GM21390 (cell line): ENCODE results near the gene TMEM183A.
"Not testable (repeated sequence)": the region's sequence is repeated elsewhere in the genome, so short reads cannot be mapped to it uniquely, and the experiment has no call there.

ENCODE experiments used
- ATAC-seq: cut with Tn5 transposase; IDR thresholded peaks from one replicate; pipeline ENCODE4 v1.9.1; 2021; ENCODE audit not compliant: unreplicated experiment

Gene TMEM183A

DNA sequence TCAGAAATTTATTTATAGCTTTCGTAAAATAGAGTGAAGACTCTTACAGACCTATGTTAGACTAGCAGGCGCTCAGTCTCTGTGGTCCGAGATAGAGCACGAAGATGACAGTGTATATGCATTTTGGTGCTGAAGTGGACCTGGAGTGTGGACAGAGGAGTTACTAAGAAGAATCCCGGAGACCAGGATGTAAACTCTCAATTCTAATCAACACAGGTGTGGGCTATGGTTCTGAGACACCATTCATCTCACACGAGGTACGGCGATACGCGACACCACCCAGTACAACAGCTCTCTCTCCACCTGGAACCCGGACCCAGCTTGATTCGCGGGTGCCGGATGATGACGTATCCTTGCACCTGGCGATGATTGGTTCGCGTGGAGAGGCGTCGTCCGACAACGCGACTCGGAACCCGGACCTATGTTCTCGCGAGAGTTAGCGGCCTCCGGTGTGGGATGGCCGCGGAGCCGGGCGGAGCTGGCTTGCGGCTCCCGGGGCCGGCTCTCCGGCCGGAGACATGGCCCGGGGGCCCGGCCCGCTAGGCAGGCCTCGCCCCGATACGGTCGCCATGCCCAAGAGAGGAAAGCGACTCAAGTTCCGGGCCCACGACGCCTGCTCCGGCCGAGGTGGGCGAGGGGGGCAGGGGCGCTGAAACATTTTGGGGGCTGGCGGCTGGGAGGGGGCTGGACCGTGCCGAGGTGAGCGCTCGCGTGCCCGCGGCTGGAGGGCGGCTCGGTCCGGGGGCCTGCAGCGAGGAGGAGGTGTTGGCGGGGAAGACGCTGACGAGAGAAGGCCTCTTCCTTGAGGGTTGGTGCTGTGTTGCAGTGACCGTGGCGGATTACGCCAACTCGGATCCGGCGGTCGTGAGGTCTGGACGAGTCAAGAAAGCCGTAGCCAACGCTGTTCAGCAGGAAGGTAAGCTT is at the start of gene TMEM183A:
TSS of gene TMEM183A (plus strand) at position 427 of the 924 bp plus-strand sequence. CDS start at position 519, 92 bp downstream.
- peak; percentile 87 for ATAC-seq

GRCh38 chr1:202957733-202958543 is 49.2 kb upstream of the TMEM183A start, which contains the start of gene ADIPOR1:
Gene ADIPOR1, minus strand, starts transcription at chr1:202958312. Its CDS starts 7,242 bp downstream, at chr1:202951070.
- peak; percentile 97 for ATAC-seq

DNA sequence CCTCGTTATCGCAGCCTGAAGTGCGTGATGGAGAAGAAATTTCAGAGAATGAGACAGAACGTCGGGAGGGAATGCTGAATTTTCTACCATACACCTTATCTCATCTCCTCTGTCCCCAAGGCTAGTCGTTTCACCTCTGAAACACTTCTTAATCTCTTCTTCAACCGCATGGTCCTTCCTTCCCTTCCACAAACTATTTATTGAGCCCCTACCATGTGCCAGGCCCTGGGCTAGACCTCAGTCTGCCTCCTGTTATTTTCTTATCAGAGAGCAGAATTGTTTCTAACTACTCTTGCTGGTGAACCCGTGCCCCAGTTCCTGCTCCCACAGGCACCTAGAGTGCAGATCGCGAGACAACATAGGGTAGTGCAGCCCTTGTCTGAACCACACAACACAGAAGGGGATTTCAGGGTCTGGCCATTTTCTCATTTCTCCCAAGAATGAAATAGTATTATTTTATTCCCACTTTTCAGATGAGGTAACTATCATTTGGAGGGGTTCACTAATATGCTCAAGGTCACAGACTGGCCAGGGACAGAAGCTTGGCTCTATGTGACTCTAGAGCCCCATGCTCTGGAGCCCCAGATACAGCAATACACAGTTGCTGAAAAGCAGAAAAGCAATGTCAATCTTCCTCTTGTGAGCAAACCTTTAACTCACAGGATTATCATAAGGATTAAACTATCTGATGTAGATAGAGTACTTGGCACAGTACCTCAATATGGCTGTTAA is 48.5 kb upstream of the TMEM183A start:
- ATAC-seq = peak; percentile 5

DNA sequence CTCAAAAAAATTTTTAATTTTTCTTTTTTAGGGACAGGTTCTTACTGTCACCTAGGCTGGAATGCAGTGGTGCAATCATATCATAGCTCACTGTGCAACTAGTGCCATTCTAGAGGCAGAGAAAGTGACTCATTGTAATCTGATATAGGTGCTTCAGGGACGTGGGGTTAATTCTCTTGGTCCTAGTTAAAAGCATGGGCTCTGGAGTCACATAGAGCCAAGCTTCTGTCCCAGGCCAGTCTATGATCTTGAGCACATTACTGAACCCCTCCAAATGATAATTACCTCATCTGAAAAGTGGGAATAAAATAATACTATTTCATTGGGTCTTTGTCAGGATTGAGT is 47.9 kb upstream of the TMEM183A start:
- no peak for ATAC-seq

GRCh38 chr1:202961220-202961880 is 45.8 kb upstream of the TMEM183A start:
- ATAC-seq = no peak

DNA sequence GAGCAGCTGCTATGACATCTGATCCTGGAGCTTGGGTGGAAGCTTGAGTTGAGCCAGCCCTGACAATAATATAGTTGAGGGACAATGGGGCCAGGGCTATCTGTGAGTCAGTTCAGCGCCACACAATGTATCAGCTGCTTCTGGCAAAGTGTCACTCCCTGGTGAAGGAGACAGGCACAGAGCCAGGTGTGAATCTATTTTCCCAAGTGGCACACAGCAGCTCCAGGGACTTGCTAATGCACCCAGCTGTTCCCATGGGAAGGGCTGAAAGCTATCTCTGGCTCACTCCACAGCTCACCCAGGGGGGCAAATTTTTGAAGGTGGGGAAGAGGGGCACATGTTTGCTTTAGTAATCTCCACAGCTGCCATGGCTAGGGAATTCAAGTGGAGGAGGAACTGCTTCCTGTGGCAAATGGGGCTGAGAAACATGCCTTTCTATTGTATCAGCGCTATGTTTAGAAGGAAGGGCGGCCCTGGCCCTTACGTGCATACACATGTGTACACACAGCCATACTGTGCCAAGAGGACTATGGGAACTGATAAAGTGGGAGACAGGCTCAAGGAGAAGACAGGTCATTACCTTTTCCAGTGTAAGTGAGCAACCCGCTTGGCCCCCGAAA is 42.3 kb upstream of the TMEM183A start:
- no peak for ATAC-seq

- ATAC-seq = no peak
Measured at GRCh38 chr1:202965422-202965821, 41.8 kb upstream of the TMEM183A start.

DNA sequence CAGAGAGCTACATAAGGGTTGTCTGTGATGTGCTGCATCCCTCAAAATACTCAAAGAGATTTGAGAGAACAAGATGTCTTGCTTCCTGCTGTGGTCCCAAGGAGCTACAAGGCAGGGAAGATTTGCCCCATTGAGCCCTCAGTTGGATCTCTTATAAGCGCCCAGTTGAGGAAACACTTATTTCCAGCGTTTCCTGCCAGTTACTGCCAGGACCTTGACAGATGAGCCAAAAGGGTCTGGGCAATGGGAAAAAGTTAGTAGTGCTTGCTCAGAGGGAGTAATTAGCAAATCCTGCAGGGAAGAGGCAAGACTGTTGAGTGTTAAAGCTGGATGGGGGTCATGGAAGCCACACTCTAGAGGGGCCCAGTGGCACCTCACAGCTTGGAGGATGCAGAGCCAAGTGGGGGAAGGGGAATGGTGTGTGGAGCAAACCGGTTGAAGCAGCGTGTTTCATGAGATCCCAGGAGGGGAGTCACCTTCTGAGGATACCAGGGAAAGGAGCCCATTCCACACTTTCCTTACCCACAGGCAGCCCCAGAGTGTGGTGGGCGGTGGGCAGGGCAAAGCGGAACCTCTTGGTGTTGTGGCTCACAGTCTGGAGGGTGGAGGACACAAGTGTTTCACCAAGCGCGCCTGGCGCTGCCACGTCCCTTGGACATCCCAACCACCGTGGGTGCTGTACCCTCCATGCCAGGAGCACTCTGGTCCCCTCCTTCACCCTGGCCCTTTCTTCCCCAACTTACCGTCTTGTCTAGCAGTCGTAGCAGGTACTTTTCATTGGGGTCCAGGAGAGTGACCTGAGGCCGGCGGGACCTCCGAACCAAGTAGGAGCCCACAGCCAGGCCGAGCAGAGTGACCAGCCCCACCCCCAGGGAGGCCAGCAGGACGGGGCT is 40.9 kb upstream of the TMEM183A start:
- ATAC-seq = no peak

DNA sequence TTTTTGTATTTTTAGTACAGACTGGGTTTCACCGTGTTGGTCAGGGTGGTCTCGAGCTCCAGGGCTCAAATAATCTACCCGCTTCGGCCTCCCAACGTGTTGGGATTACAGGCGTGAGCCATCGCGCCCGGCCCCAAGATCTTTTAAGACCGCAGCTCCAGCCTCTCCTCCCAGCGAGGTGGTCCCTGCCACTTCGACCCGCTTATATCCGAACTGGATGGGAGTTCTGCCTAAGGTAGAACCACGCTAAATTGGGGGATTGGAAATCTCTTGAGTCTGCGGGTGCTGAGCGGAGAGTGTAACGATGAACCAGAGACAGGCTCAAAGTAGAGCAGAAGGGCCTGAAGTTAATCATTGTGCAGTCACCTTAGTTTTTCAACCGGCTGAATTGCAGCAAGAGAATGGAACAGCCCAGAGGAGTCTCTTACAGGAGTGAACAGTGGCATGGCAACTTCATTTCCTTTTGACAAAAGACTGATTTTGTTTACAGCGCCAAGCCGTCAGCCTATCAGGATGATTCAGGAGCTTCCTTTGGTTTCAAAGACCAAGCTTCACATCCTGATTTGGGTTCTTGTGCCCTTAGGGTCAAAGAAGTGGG is 39.4 kb upstream of the TMEM183A start:
- peak; percentile 1 for ATAC-seq

- ATAC-seq = no peak
Measured at GRCh38 chr1:202968351-202968750, 38.8 kb upstream of the TMEM183A start.

GRCh38 chr1:202968895-202969295 is 38.3 kb upstream of the TMEM183A start:
- ATAC-seq = peak; percentile 52

DNA sequence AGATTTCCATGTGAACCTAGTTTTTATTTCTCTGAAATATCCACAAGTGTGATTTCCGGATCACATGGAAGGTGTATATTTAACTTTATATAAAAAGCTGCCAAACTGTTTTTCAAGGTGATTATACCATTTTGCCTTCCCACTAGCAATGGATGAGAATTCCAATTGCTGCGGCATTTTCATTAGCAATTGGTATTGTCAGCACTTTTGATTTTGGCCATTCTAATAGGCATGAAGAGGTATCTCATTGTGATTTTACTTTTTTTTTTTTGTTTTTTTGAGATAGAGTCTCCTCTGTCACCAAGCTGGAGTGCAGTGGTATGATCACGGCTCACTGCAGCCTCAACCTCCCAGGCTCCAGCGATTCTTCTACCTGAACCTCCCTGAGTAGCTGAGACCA is 35.1 kb upstream of the TMEM183A start:
- no peak for ATAC-seq

DNA sequence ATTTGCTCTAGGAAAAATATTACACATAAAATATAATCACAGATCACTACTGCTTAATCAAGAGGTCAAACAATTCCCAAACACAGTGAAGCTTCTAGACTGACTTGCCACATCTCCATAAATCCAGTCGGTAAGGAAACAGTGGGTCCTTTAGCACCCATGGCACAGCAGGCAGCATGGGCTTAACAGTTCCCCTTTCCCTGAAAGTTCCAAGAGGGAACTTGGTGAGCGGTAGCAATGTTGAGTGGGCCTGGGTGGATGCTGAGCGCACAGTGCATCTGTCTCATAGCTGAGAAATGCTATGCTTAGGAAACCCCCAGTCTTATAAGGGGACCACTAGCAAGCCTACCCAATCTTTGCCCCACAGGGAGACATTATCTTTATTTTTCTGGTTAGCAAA is 32.3 kb upstream of the TMEM183A start:
- ATAC-seq = no peak

DNA sequence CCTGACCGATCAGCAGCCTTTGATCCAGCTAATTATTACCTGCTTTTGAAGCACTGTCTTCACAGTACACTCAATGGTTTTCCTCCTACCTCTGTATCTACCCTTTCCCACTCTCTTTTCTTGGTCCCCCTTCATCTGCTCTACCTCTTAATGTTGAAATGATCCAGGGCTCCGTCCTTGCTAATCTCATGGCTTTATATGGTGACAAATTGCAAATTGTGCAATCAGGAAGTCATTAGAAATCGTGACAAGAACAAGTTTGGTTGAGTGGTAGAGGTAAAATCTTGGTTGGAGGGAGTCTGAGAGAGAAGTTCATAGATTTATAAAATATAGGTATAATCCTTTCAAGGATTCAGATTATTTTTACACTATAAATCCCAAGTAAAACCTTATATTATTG is 30.5 kb upstream of the TMEM183A start:
- ATAC-seq = no peak

DNA sequence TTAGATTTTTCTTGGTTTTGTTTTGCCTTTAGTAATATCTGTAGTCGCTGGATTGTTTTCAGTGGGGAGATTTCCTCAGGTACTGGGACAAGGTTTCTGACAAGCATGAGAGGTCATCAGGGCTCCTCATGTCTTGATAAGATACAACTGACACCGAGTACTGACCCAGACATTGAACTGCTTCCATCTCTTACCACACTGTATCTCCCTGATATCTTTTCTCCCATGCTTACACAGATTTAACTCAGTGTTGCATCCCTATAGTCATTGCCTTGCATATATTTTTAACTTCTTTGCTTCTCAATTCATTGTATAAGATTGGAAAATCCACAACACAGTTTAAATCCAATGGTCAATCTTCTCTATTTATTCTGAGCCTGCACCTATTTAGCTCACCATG is 27.7 kb upstream of the TMEM183A start:
- no peak for ATAC-seq

- ATAC-seq = no peak
Measured at GRCh38 chr1:202981939-202982338, 25.2 kb upstream of the TMEM183A start.

GRCh38 chr1:202982715-202983430 is 24.3 kb upstream of the TMEM183A start:
- no peak for ATAC-seq

- ATAC-seq = not testable (repeated sequence)
Measured at GRCh38 chr1:202986120-202986519, 21.1 kb upstream of the TMEM183A start.
